ENCODE measurements around the gene NKX1-1. TPM values are rescaled to one million over a fixed set of nuclear protein-coding genes. Genes with fewer than 3 reads are reported as not detected.

NKX1-1 gene
- total RNA-seq = not detected in 2 replicates

GRCh38 chr4:1406394-1406980 lies at the start of gene NKX1-1:
Gene NKX1-1 (minus strand): TSS chr4:1406442. CDS start chr4:1406442, 0 bp downstream.

Other genes with a start within 250 kb of the NKX1-1 start
- 194 and 850 TPM in 2 replicates for gene SPON2, start 233.9 kb downstream of the NKX1-1 start, total RNA-seq
- gene CTBP1, start 157.3 kb downstream of the NKX1-1 start, total RNA-seq = 130 and 249 TPM in 2 replicates
- gene MAEA, start 116.6 kb downstream of the NKX1-1 start, total RNA-seq = 61.7 and 63.1 TPM in 2 replicates
- 6.5 and 9.4 TPM in 2 replicates for gene UVSSA, start 59.2 kb downstream of the NKX1-1 start, total RNA-seq

All from epithelial cell of alveolus of lung (primary cell).